H1 (cell line): ENCODE measurements around the gene IQCE. TPM values are rescaled to one million over a fixed set of nuclear protein-coding genes. Genes with fewer than 3 reads are reported as not detected.

Experiments used
- ASH2L ChIP-seq: fragments of 200-600, 300-600 bp; sonication (generic); IDR thresholded peaks from one replicate; pipeline ENCODE4 v1.7.1; 2017; ENCODE audit warnings: low read length
- BRCA1 ChIP-seq: IDR thresholded peaks from 2 replicates; pipeline ENCODE4 v1.6.1; 2012; ENCODE audit warnings: low read depth, low read length, improper control_type of control experiment
- RBBP5 ChIP-seq: IDR thresholded peaks from 2 replicates; pipeline ENCODE4 v1.7.1; 2012; ENCODE audit warnings: low read depth, mild to moderate bottlenecking, inconsistent platforms, low read length, moderate library complexity, borderline replicate concordance
- SP1 ChIP-seq: IDR thresholded peaks from 2 replicates; pipeline ENCODE4 v1.6.1; 2011; ENCODE audit warnings: low read depth, low read length
- polyA plus RNA-seq, 7 experiments: library from polyadenylated mRNA; depleted of rRNA in 3 of 7; stranded (reverse) in 5 of 7; unstranded in 2 of 7; fragments of >200 nt in 5 of 7; fragments of 200-250 nt in 2 of 7; gene quantifications; 1 replicate in 5 of 7; 2 replicates in 1 of 7; 4 replicates in 1 of 7; pipeline versions ENCODE4 v1.2.1 to v1.2.3, GENCODE V29; 2011 to 2013; ENCODE audit warnings: missing spikeins in 2 of 7, mixed read lengths in 2 of 7
- total RNA-seq: library from RNA; stranded (reverse); fragmentation: NEBNext Ultra II Directional; extraction: Animal tissue kit (Norgen Biotek cat#: 25700); gene quantifications from 2 replicates; pipeline ENCODE4 v1.2.1, GENCODE V29; 2021

IQCE gene
- total and polyA plus RNA-seq, 2 of the 8 experiments (the other 6 are each of a cell fraction or from before 2014, with no cell fraction given): 2.2 to 4.9 TPM

DNA sequence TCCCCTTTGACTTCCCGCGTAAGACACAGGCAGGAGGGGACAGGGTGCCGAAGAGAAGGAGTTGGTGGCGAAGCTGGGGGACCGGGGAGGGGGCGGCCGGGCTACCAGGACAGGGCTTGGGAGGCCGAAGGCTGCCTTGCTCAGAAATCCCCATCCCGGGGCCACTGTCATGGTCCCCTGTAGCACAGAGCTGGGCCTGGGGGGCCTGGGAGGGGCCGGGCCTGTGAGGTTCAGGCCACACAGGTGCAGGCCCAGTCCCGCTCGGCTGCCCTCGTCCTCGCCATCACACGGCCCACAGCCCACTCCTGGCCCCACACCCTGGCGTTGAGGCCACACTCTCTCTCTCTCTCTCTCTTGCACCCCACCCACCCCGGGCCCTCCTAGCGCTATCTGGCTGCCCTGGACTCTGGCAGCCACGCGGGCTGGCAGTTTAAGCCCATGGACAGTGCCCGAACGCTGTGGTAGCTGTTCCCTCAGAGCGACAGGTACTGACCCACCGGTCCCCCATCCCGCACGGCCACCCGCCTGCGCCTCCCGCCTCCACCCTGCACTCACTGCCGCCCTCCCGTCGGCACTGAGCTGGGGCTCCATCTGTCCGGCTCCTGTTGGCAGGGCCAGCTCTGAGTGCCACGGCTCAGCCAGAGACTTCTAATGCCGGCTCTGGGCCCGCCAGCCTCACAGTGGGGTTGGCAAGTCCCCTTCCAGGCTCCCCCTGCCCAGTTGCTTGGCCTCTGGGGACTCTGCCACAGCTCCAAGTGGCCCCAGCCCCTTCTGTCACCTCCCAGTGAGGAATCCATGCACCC lies 101.0 kb downstream of the IQCE start (continued):
- TF ChIP-seq SP1 (no peak), RBBP5 (no peak), BRCA1 (no peak), ASH2L (no peak)
